Neuron (in vitro differentiated cells): Measurements from ENCODE around the gene VPS8.

Experiments used
- H2AFZ ChIP-seq: one replicate; pipeline ENCODE4 v1.6.1; 2013; ENCODE audit warnings: low read depth, mild to moderate bottlenecking, inconsistent platforms, low read length, moderate library complexity
- H3K27me3 ChIP-seq: one replicate; pipeline ENCODE4 v1.6.1; 2013; ENCODE audit warnings: low read length; ENCODE audit not compliant: insufficient read depth
- H3K36me3 ChIP-seq: one replicate; pipeline ENCODE4 v1.6.1; 2013; ENCODE audit warnings: low read length; ENCODE audit not compliant: insufficient read depth
- H3K4me1 ChIP-seq: one replicate; pipeline ENCODE4 v1.6.1; 2013; ENCODE audit warnings: low read length; ENCODE audit not compliant: insufficient read depth
- H3K4me3 ChIP-seq: 2 replicates; pipeline ENCODE4 v1.5.1; 2013; ENCODE audit warnings: mild to moderate bottlenecking, low read length, moderate library complexity
- H3K9me3 ChIP-seq: one replicate; pipeline ENCODE4 v1.6.1; 2013; ENCODE audit warnings: low read length

VPS8 gene

GRCh38 chr3:185056908-185057307, 244.9 kb downstream of the VPS8 start:
- H3K4me1 ChIP-seq, result no peaks in the 10 kb centered on the region
- H3K4me3 ChIP-seq, result no peak overlapping the region
- no peaks in the 10 kb centered on the region for H3K27me3 ChIP-seq
- H3K36me3 ChIP-seq, result peaks cover 19% of the 10 kb centered on the region
- no peak overlapping the region for H2AFZ ChIP-seq
- peaks cover 6% of the 10 kb centered on the region for H3K9me3 ChIP-seq

- Histone ChIP-seq H3K4me3 (no peak overlapping the region), H3K4me1 (no peaks in the 10 kb centered on the region), H3K27me3 (no peaks in the 10 kb centered on the region), H3K36me3 (peaks cover 9% of the 10 kb centered on the region), H3K9me3 (peaks cover 6% of the 10 kb centered on the region), H2AFZ (no peak overlapping the region)
Observed at GRCh38 chr3:185057829-185058228, 245.9 kb downstream of the VPS8 start.

GRCh38 chr3:185058796-185059195, 246.8 kb downstream of the VPS8 start:
- Histone ChIP-seq H3K9me3 (peaks cover 6% of the 10 kb centered on the region), H3K36me3 (peaks cover 4% of the 10 kb centered on the region), H2AFZ (no peak overlapping the region), H3K27me3 (no peaks in the 10 kb centered on the region), H3K4me3 (no peak overlapping the region), H3K4me1 (no peaks in the 10 kb centered on the region)

GRCh38 chr3:185059766-185060165, 247.8 kb downstream of the VPS8 start:
- peaks cover 6% of the 10 kb centered on the region for H3K9me3 ChIP-seq

GRCh38 chr3:185060655-185061054, 248.7 kb downstream of the VPS8 start:
- no peak overlapping the region for H2AFZ ChIP-seq
- H3K27me3 ChIP-seq, result no peaks in the 10 kb centered on the region
- H3K4me1 ChIP-seq, result peaks cover 6% of the 10 kb centered on the region
- no peaks in the 10 kb centered on the region for H3K36me3 ChIP-seq
- no peak overlapping the region for H3K4me3 ChIP-seq
- H3K9me3 ChIP-seq, result peaks cover 5% of the 10 kb centered on the region

More at GRCh38 chr3:185059766-185060165, 247.8 kb downstream of the VPS8 start:
- Histone ChIP-seq H3K36me3 (peaks cover 3% of the 10 kb centered on the region), H3K4me1 (peaks cover 3% of the 10 kb centered on the region), H3K4me3 (no peak overlapping the region), H3K27me3 (no peaks in the 10 kb centered on the region), H2AFZ (no peak overlapping the region)

- no peaks in the 10 kb centered on the region for H3K27me3 ChIP-seq
- H3K36me3 ChIP-seq, result no peaks in the 10 kb centered on the region
- peaks cover 6% of the 10 kb centered on the region for H3K4me1 ChIP-seq
- H3K9me3 ChIP-seq, result no peaks in the 10 kb centered on the region
- H3K4me3 ChIP-seq, result no peak overlapping the region
- H2AFZ ChIP-seq, result no peak overlapping the region
Observed at GRCh38 chr3:185062191-185062590, 250.2 kb downstream of the VPS8 start.

- no peak overlapping the region for H2AFZ ChIP-seq
- peaks cover 6% of the 10 kb centered on the region for H3K4me1 ChIP-seq
- no peak overlapping the region for H3K4me3 ChIP-seq
Observed at GRCh38 chr3:185063431-185063830, 251.5 kb downstream of the VPS8 start.

GRCh38 chr3:185065059-185065458, 253.1 kb downstream of the VPS8 start:
- Histone ChIP-seq H3K36me3 (no peaks in the 10 kb centered on the region), H3K9me3 (no peaks in the 10 kb centered on the region), H3K4me3 (no peak overlapping the region), H2AFZ (no peak overlapping the region), H3K4me1 (peaks cover 6% of the 10 kb centered on the region), H3K27me3 (no peaks in the 10 kb centered on the region)

More at GRCh38 chr3:185063431-185063830, 251.5 kb downstream of the VPS8 start:
- Histone ChIP-seq H3K27me3 (no peaks in the 10 kb centered on the region), H3K36me3 (no peaks in the 10 kb centered on the region), H3K9me3 (no peaks in the 10 kb centered on the region)

GRCh38 chr3:185066251-185066650, 254.3 kb downstream of the VPS8 start:
- H2AFZ ChIP-seq, result no peak overlapping the region
- no peaks in the 10 kb centered on the region for H3K9me3 ChIP-seq

GRCh38 chr3:185067173-185067572, 255.2 kb downstream of the VPS8 start:
- Histone ChIP-seq H2AFZ (no peak overlapping the region), H3K9me3 (no peaks in the 10 kb centered on the region), H3K36me3 (no peaks in the 10 kb centered on the region), H3K4me1 (peaks cover 6% of the 10 kb centered on the region), H3K4me3 (no peak overlapping the region), H3K27me3 (no peaks in the 10 kb centered on the region)

More at GRCh38 chr3:185066251-185066650, 254.3 kb downstream of the VPS8 start:
- Histone ChIP-seq H3K27me3 (no peaks in the 10 kb centered on the region), H3K4me1 (peaks cover 6% of the 10 kb centered on the region), H3K36me3 (no peaks in the 10 kb centered on the region), H3K4me3 (no peak overlapping the region)

- Histone ChIP-seq H3K36me3 (no peaks in the 10 kb centered on the region), H3K9me3 (no peaks in the 10 kb centered on the region), H3K4me1 (peaks cover 6% of the 10 kb centered on the region), H3K4me3 (no peak overlapping the region), H2AFZ (no peak overlapping the region), H3K27me3 (no peaks in the 10 kb centered on the region)
Observed at GRCh38 chr3:185069037-185070030, 257.4 kb downstream of the VPS8 start.

- Histone ChIP-seq H3K9me3 (no peaks in the 10 kb centered on the region), H3K4me1 (no peaks in the 10 kb centered on the region), H2AFZ (no peak overlapping the region), H3K27me3 (no peaks in the 10 kb centered on the region), H3K4me3 (no peak overlapping the region), H3K36me3 (no peaks in the 10 kb centered on the region)
Observed at GRCh38 chr3:185070491-185071286, 258.7 kb downstream of the VPS8 start.

- Histone ChIP-seq H3K4me1 (no peaks in the 10 kb centered on the region), H3K27me3 (no peaks in the 10 kb centered on the region), H3K36me3 (no peaks in the 10 kb centered on the region), H2AFZ (no peak overlapping the region), H3K4me3 (no peak overlapping the region), H3K9me3 (no peaks in the 10 kb centered on the region)
Observed at GRCh38 chr3:185071287-185071800, 259.4 kb downstream of the VPS8 start.
